HG02973 (cell line): ENCODE measurements around the gene PRSS12.
"Not testable (repeated sequence)": the region's sequence is repeated elsewhere in the genome, so short reads cannot be mapped to it uniquely, and the experiment has no call there.

ENCODE experiments used
- ATAC-seq: cut with Tn5 transposase; IDR thresholded peaks from one replicate; pipeline ENCODE4 v1.9.1; 2021; ENCODE audit warnings: moderate library complexity; ENCODE audit not compliant: unreplicated experiment

PRSS12 gene, protein sequence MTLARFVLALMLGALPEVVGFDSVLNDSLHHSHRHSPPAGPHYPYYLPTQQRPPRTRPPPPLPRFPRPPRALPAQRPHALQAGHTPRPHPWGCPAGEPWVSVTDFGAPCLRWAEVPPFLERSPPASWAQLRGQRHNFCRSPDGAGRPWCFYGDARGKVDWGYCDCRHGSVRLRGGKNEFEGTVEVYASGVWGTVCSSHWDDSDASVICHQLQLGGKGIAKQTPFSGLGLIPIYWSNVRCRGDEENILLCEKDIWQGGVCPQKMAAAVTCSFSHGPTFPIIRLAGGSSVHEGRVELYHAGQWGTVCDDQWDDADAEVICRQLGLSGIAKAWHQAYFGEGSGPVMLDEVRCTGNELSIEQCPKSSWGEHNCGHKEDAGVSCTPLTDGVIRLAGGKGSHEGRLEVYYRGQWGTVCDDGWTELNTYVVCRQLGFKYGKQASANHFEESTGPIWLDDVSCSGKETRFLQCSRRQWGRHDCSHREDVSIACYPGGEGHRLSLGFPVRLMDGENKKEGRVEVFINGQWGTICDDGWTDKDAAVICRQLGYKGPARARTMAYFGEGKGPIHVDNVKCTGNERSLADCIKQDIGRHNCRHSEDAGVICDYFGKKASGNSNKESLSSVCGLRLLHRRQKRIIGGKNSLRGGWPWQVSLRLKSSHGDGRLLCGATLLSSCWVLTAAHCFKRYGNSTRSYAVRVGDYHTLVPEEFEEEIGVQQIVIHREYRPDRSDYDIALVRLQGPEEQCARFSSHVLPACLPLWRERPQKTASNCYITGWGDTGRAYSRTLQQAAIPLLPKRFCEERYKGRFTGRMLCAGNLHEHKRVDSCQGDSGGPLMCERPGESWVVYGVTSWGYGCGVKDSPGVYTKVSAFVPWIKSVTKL

DNA sequence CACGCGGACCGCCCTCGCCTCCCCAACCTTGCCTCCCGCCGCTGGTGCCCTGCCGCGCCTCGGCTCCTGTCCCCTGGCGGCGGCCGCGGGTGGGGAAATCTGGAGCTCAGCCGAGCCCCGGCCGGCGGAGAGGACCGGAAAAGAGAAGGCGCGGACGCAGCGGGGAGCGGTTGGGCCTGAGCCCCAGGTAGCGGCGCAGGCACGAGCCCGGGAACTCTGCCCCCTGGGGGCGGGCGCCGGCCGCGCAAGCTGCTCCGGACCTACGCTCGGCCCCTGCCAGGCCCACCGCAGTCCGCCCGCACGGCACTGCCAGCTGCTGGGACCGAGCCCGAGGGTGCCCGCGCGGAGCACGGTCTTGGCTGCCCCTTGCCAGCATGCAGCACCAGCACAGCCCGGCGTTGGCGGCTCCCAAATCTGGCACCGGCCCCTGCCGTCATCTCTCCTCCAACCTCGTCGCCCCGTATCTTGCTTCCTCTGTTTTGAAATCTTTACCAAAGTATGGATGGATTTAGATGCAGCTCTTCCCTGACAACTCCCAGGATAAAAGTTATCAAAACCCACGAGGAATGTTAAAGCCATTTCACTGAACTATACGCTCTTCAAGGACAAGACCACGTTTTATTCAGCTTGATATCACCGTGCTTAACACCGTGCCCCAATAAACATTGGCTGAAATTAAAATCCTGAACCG lies at the start of gene PRSS12:
Gene PRSS12, minus strand, starts transcription at position 161 of the 691 bp plus-strand sequence. CDS start 283 bp downstream, outside the sequence.
- peak; percentile 99 for ATAC-seq

DNA sequence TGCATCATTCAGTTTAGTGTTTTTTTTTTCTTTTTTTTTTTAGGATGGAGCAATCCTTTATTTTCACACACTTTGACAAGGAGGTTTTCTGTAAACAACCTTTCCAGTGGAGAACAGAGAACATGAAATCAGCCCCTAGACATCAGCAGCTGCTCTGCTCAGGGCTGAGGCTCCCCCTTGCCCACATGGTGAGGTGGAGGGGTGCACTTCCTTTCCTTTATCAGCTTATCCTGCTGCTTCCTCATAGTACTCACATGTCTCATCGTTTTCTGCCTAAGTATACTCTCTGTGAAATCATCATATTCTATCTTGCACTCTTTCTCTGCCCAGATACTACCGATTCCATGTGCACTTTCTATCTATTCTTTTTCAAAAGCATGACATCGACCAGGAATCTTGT lies 47.6 kb upstream of the PRSS12 start:
- ATAC-seq, result no peak

DNA sequence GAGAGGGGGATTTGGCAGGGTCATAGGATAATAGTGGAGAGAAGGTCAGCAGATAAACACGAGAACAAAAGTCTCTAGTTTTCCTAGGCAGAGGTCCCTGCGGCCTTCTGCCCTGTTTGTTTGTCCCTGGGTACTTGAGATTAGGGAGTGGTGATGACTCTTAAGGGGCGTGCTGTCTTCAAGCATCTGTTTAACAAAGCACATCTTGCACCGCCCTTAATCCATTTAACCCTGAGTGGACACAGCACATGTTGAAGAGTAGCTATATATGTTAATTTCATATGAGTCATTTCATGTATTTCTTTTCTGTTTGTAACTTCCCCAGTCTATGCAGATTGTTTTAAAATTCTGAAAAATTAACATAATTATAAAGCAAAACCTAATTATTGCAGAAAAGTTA lies 47.1 kb upstream of the PRSS12 start:
- not testable (repeated sequence) for ATAC-seq

DNA sequence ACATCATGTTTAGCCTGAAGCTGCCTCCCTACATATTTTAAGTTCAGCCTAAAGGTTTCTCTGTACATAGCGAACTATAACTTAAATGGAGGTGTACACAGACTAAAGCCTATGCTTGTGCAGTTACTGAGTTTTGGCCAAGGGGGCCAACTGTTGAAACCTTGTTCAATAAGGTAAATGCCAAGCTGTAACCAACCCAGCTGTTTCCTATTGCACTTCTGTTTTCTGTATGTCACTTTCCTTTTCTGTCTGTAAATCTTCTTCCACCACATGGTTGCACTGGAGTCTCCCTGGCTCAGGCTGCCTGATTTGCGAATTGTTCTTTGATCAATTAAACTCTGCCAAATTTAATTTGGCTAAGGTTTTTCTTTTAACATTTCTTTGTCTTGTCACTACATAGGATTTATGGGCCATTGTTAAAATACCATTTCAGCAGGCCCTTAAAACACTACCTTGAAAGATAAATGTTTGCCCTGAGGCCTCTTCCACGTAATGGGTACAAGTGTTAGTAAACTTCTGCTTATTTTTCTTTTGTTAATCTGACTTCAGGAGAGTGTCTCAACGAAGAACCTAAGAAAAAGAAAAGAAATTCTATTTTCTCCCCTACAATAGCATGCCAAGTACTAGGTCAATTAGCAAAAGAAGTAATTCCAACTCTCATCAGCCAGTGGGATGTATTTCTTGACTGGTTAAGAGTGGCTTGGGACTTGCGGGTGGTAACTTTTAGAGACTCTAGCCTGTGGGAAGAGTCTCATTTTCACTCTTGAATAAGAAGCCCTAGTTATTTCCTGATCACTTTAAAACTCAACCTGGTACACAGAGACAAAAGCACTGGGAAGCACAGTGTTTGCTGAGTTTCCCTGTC lies 45.7 kb upstream of the PRSS12 start:
- ATAC-seq, result peak; percentile 95

DNA sequence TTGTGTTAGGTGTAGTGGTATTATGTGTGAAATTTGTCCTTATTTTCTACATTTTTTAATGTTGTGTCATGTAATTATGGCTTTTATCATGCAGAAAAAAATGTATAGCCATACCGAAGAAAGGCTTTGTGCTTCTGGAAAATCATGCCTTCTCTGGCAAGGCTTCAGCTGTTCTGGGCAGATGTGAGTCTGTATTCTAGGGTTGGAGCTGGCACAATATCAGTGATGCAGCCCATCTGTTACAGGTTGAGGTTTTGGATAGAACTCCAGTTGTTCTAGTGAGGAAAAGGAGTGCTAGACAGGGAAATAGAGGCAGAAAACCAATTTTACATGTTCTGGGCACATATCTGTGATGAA lies 44.8 kb upstream of the PRSS12 start:
- no peak for ATAC-seq

DNA sequence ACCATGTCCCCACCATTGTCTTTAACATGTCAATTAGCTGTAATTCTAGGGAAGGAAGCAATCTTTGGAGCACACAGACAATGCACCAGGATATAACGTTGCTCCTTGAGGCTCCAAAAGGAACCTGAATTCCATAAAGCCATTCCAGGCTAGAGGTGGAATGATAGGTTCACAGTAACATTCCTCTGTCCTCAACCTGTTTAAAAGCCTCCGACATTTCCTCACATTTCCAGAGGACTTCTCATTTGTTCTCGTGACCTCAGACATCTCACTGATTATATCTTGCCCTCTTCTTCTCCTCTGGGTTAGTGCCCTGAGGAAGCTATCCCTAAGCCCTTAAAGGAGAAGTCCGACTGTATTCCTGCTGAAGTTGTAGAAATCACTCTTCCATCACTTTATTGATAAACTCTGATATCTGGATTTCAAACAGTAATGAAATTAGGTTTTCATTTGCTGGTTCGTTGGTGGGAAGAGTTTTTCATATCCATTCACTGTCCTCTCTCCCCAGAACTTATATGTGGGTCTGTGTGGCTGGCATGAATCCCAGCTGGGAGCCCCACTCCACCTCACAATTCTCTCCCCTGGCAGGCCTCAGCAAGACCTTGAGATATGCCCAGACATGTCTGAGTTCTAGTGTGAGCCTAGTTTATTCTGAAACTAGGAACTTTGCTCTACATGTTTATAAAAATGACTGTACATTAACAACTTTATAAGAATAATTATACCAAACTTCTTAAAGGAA lies 44.2 kb upstream of the PRSS12 start:
- no peak for ATAC-seq

DNA sequence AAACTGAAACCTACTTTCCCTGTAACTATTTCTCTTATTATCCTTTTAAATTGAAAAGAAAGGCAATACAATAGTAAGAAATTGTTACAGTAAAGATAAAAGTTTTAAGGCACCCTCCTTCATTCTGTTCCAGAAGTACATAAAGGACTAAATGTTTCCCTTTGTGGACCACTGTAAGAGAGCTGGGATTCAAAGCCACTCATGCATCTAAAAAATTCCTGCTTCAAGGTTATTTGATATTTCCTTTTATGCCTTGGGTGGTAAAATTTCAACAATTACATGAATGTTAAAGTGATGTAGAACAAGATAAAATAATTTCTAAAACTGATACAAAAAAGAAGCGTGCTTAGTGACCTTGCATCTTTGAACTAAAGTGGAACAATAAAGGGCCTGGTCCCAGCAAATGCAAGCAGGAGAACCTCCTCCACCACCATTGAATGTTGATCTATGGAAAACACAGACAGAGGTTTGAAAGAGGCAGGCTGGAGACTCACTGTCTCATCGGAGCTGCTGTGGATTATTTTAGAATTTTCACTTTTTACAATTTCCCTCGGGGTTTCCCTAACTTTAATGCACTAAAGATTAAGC lies 42.3 kb upstream of the PRSS12 start:
- ATAC-seq, result no peak

DNA sequence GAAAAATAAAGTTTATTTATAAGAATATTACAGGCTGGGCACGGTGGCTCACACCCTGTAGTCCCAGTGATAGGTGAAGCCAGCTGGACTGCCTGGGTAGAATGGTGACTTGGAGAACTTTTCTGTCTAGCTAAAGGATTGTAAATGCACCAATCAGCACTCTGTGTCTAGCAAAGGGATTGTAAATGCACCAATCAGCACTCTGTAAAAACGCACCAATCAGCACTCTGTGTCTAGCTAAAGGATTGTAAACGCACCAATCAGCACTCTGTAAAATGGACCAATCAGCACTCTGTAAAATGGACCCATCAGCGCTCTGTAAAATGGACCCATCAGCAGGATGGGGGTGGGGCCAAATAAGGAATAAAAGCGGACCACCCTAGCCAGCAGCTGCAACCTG lies 39.7 kb upstream of the PRSS12 start:
- ATAC-seq, result not testable (repeated sequence)

DNA sequence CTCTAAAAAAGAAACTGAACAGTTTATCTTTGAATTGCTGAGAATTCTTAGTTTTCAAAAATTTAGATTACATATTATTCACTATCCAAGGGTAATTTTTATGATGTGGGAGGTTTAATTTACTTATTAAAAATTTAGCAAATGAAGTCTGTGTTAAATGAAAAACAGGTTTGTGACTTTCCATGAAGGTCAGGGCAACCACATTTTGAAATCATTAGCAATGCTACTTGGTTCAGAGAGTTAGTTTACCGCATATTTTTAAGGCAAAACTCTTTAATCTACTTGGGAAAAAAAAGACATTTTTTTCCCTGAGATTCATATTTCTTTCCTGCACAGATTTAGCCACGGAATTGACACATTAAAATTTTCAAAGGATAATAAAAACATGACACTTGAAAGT lies 37.3 kb upstream of the PRSS12 start:
- no peak for ATAC-seq

DNA sequence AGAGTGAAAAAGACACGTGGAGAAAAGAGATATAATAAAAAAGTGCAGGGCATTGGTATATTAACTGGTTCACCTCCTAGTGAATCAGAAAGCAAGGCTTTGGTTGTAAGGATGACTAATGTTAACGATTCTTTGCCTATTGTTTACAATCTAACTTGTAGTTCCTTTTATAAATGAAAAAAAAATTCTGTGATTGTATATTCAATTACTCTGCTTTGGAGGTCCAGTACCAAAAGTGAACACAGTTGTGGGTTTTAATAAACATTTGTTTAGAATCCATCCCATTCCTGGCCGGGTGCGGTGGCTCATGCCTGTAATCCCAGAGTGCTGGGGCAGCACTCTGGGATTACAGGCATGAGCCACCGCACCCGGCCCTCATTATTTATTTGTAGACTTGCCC lies 36.9 kb upstream of the PRSS12 start:
- no peak for ATAC-seq

DNA sequence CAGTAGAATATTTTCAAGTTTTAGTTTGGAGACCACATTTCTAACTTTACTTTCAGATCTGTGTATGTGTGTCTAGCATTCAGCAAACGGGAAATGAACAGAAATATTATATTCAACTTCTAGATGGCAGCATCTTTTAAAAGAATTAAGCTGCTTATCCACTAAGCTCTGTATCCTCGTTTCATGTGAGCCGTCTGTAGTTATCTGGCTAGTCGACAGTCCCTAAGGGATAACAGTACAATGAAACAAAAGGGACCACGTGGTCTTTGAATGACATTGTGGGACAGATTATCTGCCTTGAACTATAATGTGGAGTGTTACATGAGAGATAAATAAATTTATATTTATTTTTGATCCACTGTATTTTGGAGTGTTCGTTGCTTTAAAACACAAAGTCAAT lies 35.8 kb upstream of the PRSS12 start:
- ATAC-seq, result no peak

DNA sequence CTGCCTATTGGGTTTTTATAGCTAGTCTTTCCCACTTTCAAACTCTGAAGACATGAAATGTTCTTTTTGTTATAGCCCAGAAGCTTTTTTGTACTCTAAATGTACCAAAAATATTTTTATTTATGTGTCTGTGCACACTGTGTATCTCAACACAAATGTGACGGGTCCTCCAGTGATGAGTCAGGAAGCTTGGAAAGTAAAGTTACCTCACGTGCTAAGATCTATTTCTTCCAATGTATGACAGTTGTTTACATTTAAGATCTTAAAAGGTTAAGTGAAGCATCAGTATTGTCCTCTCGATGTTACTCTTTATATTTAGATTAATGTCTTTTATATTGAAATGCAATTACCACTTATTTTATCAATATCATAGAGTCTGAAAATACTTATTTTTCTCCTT lies 29.1 kb upstream of the PRSS12 start:
- no peak for ATAC-seq

DNA sequence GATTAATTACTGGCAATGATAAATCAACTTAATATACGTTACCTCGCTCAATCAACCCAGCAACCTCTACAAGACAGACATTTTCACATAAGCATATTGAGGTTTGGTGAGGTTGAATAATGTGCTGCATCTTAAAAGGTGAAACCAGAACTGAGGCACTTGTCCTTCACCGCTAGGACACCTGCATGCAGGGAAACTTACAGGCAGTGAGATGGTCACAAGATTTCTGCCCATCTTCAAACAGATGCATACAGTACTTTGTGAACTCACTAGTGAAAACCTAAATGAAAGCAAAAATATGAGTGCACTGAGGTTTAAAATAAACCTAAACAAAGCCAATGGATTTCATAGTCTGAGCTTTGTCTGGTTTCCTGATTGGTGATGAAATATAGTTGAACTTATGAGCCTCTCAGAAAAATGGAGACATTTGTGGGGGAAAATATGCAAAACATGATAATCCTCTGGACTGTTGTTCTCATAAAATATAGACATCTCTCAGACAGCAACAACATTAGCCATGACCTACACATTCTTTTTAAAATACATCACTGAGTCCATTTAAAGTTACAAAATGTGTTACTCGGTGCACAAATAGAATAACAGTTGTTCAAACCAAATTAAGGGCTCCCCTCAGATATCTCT lies 20.9 kb upstream of the PRSS12 start:
- no peak for ATAC-seq

DNA sequence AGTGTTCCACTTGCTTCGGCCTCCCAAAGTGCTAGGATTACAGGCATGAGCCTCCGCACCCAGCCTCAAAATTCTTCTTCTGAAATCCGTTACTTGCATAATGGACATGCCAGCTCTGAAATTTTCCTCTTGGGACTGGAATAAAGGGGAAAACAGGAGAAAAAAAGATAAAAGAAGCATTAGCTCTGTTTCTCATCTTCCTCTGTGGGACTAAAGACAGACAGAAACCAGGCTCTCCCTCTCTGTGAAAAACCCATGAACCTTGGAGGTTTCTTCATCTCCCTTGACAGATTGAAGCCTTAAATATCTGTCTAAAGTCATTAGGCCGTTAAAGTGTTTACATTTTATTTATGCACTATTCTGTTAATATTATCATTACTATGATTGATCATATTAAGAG lies 19.4 kb upstream of the PRSS12 start:
- no peak for ATAC-seq

DNA sequence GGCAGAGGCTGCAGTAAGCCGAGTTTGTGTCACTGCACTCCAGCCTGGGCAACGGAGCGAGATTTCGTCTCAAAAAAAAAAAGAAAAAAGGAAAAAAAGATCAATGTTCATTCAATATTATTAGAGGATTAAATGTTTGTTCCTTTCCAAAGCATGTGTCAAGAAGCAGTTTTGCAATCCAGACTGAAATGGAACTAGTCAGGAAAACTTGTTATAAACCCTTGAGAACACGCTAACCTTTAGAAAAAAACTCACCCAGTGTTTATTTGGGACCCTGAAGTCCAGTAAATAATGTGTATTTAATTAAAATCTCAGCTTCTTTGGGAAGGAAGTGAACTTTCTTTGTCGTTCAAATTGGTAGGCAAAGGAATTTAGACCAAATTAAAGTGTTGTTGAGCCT lies 16.4 kb upstream of the PRSS12 start:
- no peak for ATAC-seq

DNA sequence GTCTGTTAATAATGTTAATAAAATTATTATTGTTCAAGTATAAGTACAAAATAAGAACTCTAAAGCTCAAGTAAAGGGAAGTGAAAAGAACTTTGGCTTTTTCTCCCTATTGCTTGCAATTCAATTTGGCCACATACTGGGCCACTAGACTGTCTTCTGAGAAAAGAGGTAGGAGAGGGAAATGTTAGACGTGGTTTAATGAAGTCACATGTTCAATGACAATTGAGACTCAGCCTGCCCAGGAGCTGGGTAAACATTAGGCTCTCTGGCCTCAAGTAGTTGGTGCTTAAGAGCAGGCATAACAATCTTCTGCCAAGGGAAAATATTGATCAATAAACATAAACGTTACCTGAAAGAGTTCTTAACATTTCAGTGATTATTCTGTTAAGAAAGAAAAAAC lies 15.1 kb upstream of the PRSS12 start:
- no peak for ATAC-seq

DNA sequence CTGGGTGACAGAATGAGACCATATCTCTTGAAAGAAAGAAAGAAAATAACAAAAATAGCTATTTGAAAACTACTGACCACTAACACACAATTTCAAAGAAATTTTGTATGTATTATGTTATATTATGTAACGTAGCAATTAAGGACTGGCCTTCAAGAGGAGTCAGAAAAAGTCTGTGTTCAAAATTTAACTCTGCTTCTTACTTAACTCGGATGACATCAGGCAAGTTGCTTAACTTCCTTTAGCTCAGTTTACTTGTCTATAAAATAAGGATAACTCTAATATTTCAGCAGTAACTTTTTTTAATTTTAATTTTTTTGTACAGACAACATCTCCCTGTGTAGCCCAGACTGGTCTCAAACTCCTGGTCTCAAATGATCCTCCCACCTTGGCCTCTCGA lies 14.6 kb upstream of the PRSS12 start:
- ATAC-seq, result no peak

DNA sequence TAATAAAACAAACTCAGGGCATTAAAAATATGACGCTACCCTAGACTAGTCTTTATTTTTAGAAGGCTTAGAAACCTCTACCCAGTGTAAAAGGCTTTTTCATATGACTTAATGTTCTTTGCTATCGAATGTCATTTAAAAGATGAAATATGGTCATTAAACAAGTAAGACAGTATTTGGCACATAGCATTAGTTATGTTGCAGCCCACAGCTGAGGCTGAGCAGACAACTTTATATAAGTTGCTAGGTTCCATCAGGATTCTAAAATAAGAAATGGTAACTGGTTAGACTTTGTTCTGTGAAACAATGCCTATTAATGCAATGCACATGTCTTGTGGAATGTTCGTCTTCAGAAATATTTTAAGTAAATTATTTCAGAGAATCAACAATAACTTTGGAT lies 10.4 kb upstream of the PRSS12 start:
- ATAC-seq, result no peak

DNA sequence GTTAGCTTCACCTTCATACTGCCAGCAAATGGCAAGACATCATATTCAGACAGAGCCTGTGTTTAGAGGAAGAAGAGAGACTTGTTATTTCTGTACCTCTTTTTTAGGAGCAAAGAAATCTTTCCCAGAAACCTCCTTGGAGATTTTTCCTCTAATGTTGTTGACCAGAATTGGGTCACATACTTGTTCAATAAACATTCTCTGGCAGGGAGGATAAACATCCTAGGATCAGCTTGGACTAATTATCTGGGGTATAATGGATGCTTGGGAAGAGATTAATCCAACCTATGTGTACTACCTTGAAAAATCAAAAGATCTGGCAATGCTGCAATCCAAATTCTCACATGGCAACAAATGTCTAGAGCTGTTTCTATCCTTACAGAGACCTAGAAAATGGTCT lies 8.4 kb upstream of the PRSS12 start:
- no peak for ATAC-seq
